Psoas muscle (tissue), 8 donors: ENCODE results near the gene PRPF6. TPM values are rescaled to one million over a fixed set of nuclear protein-coding genes. Genes with fewer than 3 reads are reported as not detected.

Experiments
- ATAC-seq, 4 donors: fragments of 200-7000 bp; cut with Tn5 transposase; one replicate each; pipeline ENCODE4 v1.9.1; 2020; ENCODE audit warnings: moderate library complexity in 3 of 4, mild to moderate bottlenecking in 2 of 4
- DNase-seq, 2 donors: peaks; one replicate each; pipeline ENCODE4 v3.0.0-alpha.2; 2020
- H3K27ac ChIP-seq: fragments of 200-600 bp; one replicate; pipeline ENCODE4 v1.8.0; 2022
- H3K27me3 ChIP-seq, 3 donors: fragments of 200-600 bp in 1 of 3; one replicate each; pipeline versions ENCODE4 v1.6.1 to v1.8.0; 2013 to 2022; ENCODE audit warnings: low read length in 2 of 3, mild to moderate bottlenecking in 2 of 3, moderate library complexity in 1 of 3; ENCODE audit not compliant: insufficient read depth in 3 of 3
- H3K36me3 ChIP-seq, 2 donors: fragments of 200-600 bp in 1 of 2; one replicate each; pipeline versions ENCODE4 v1.6.1 to v1.8.0; 2013 to 2022; ENCODE audit warnings: low read depth in 1 of 2, mild to moderate bottlenecking in 1 of 2, moderate library complexity in 1 of 2; ENCODE audit not compliant: insufficient read depth in 1 of 2
- H3K4me1 ChIP-seq: fragments of 200-600 bp; one replicate; pipeline ENCODE4 v1.8.0; 2022
- H3K4me3 ChIP-seq: fragments of 200-600 bp; one replicate; pipeline ENCODE4 v1.8.0; 2022; ENCODE audit warnings: mild to moderate bottlenecking
- H3K9me3 ChIP-seq: fragments of 200-600 bp; one replicate; pipeline ENCODE4 v1.8.0; 2022
- WGBS, 3 donors: extraction: QIAGEN DNeasy Blood & Tissue Kit; methylation state at CpG; one replicate each; pipeline versions ENCODE4 v1.1.6 to v1.1.7; 2013; 5-methylcytosine and 5-hydroxymethylcytosine counted together
- intact Hi-C, 2 donors: fragments of 100-400 bp; cut with DNase I; formaldehyde crosslinking; loops; one replicate each; pipeline versions ENCODE4 v1.11.0 to v1.14.2; 2022
- polyA plus RNA-seq, 3 donors: library from polyadenylated mRNA; stranded (reverse); fragments of 200-250 nt; gene quantifications; one replicate each; pipeline ENCODE4 v1.2.3, GENCODE V29; 2013
- total RNA-seq, 4 donors: library from RNA; stranded (reverse); fragmentation: NEBNext Ultra II Directional in 2 of 4; extraction: Animal tissue kit (Norgen Biotek cat#: 25700) in 2 of 4; gene quantifications; one replicate each; pipeline versions ENCODE4 v1.2.1 to v1.2.4, GENCODE V29; 2021 to 2023
- TF ChIP-seq, protein P1 (sequence below): fragments of 200-600 bp; IDR thresholded peaks from one replicate; pipeline ENCODE4 v1.8.0; 2022; ENCODE audit warnings: antibody characterized with exemption
- donor health status: healthy with polysubstance abuse.
- donor health status: DM: no; HTN: no; CAD: no; lungs with moderate emphysema.
- donor health status: Bipolar disorder and iron deficiency.
- donor health status: healthy.
- donor health status: DM: yes; HTN: yes; CAD: no.
- donor health status: DM: no; HTN: no; CAD: no.
- donor health status: DM: no; HTN: no; CAD: no.
- donor health status: DM: yes; HTN: yes; CAD: no.

Gene PRPF6
- total and polyA plus RNA-seq, 7 donors: 38.8 to 75.4 (median 56.8) TPM

DNA sequence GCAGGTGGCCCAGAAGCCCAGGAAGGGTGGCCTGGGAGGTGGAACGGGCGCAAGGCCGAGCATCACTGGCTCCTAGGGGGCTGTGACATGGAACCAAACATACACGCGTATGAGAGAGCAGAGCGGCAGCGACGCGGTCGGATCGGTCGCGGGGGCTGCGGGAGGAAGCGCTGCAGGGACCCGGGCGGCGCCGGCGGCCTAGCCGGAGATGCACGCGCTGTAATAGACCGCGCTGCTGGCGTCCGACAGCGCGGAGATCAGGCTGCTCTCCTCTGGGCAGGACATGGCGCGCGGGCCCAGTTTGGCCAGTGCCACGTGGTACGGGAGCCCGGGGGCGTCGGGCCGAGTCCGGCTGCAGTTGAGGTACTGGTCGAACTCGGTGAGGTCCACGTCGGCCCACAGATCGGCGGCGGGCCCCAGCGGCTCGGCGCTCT is 67.1 kb downstream of the PRPF6 start:
- ATAC-seq: no peak
- no peak for DNase-seq
- no peaks in the 10 kb centered on the region for H3K9me3 ChIP-seq
- peaks cover 0 to 85% (median 30%) of the 10 kb centered on the region in 3 donors for H3K27me3 ChIP-seq
- peak overlapping the region; percentile 57 for H3K4me3 ChIP-seq
- H3K36me3 ChIP-seq: no peaks in the 10 kb centered on the region
- H3K4me1 ChIP-seq: no peaks in the 10 kb centered on the region
- intact Hi-C loops: no loop called here
- 3 to 5% (median 4%) methylated on average over 42 to 49 of the region's 49 CpGs for WGBS, 3 donors
- H3K27ac ChIP-seq: peak overlapping the region; percentile 23
- TF ChIP-seq, protein P1, sequence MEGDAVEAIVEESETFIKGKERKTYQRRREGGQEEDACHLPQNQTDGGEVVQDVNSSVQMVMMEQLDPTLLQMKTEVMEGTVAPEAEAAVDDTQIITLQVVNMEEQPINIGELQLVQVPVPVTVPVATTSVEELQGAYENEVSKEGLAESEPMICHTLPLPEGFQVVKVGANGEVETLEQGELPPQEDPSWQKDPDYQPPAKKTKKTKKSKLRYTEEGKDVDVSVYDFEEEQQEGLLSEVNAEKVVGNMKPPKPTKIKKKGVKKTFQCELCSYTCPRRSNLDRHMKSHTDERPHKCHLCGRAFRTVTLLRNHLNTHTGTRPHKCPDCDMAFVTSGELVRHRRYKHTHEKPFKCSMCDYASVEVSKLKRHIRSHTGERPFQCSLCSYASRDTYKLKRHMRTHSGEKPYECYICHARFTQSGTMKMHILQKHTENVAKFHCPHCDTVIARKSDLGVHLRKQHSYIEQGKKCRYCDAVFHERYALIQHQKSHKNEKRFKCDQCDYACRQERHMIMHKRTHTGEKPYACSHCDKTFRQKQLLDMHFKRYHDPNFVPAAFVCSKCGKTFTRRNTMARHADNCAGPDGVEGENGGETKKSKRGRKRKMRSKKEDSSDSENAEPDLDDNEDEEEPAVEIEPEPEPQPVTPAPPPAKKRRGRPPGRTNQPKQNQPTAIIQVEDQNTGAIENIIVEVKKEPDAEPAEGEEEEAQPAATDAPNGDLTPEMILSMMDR: no peak

DNA sequence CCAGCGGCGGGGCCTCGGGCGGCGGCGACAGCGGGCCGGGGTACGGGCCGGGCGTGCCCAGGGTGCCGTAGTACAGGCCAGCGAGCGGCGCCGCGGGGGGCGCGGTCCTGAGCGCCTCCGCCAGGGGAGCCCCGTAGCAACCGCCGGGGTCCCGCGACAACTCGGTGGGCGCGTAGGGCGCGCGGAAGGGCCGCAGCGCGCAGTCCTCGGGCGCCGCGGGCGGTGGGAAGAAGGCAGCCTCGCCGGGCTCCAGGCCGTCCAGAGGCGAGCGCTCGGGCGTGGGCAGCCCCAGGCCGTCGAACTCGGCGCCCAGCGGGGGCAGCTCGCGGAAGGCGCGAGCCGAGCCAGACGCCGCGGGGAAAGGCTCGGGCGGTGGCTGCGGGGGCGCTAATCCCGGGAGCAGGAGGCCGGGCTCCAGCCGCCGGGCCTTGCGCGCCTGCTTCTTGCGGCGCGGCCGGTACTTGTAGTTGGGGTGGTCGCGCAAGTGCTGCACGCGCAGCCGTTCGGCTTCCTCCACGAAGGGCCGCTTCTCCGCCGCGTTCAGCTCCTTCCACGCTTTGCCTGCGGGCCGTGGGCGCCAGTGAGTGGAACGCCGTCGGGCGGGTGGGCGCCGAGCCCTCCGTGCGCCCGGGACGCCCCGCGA is 67.6 kb downstream of the PRPF6 start:
- Histone ChIP-seq H3K9me3 (no peaks in the 10 kb centered on the region), H3K27ac (peak overlapping the region; percentile 23), H3K36me3 (no peaks in the 10 kb centered on the region), H3K27me3 (peaks cover 0 to 79% (median 30%) of the 10 kb centered on the region in 3 donors), H3K4me3 (peak overlapping the region; percentile 57), H3K4me1 (no peaks in the 10 kb centered on the region)
- DNase-seq (no peak), ATAC-seq (no peak)
- TF ChIP-seq, protein P1: no peak
- intact Hi-C loops: no loop called here
- WGBS, 3 donors: 0 to 3% (median 1%) methylated on average over 60 to 101 of the region's 101 CpGs

DNA sequence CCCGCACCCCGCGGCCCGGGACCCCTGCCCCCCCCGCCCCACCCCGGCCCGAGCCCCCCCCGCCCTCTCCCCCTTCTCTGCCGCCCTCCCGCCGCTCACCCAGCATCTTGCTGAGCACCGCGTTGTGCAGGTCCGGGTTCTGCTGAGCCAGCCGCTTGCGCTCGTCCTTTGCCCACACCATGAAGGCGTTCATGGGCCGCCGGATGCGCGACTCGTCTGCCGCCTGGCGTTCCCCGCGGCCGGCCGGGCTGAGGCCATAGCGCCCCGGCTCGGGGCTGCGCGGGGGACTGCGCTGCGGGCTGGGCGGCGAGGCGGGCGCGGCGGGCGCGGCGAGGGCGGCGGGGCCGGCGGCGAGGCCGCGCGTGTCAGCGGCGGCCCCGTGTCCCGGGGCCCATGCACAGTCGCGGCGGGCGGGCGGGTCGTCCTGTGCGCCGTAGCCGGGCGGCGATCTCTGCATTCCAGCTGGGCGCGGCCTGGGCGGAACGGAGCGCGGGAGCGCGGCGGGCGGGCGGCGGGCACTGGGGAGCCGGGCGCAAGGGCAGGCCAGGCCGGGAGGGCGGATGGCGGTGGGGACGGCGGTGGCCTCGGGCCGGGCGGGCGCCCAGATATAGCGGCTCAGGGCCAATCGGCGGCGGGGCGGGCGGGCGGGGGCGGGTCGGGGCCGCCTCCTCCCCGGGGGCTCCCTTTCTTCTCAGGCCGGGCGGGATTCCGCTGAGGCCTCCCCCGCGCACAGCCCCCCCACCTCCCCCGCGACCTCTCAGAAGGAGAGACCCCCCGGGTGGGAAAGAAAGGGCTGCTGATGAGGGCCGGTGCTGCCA is 68.3 kb downstream of the PRPF6 start, which contains the start of gene SOX18:
Gene SOX18, minus strand, starts transcription at position 580 of the 818 bp plus-strand sequence. Its CDS starts 123 bp downstream, at position 457.
- Histone ChIP-seq H3K4me1 (no peaks in the 10 kb centered on the region), H3K27ac (peak within 1 kb of the TSS; percentile 74), H3K4me3 (peak within 1 kb of the TSS; percentile 57), H3K36me3 (no peaks in the 10 kb centered on the region), H3K9me3 (no peaks in the 10 kb centered on the region), H3K27me3 (peaks cover 0 to 74% (median 30%) of the 10 kb centered on the region in 3 donors)
- peak in 2 of 4 donors; percentile 11 to 19 for ATAC-seq
- DNase-seq: no peak
- intact Hi-C loops: no loop called here
- TF ChIP-seq, protein P1: no peak
- WGBS, 3 donors: 1% methylated on average over 24 to 110 of the region's 111 CpGs

DNA sequence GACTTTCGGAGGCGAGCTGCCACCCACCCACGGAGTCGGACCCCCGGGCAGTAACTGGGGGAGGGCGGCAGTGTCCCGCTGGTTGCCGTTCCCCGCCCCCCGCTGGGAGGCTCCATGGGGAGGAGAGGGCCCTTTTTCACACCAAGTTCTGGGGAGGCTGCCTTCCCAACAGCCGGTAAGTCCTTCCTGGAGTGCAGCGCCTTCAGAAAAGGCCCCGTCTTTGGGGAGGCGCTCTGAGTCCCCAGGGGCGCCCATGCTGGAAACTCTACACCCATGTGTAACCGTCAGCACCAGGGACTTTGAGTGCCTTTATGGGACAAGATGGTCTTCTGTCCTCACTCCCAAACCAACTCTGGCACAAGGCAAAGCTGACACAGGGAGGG is 68.9 kb downstream of the PRPF6 start:
- intact Hi-C loops: no loop called here
- H3K9me3 ChIP-seq: no peaks in the 10 kb centered on the region
- H3K4me3 ChIP-seq: peak overlapping the region; percentile 57
- 18 to 26% (median 22%) methylated on average over 10 to 16 of the region's 16 CpGs for WGBS, 3 donors
- ATAC-seq: peak in 1 of 4 donors; percentile 16
- no peaks in the 10 kb centered on the region for H3K4me1 ChIP-seq
- no peak for DNase-seq
- H3K27ac ChIP-seq: peak overlapping the region; percentile 74
- peaks cover 0 to 71% (median 30%) of the 10 kb centered on the region in 3 donors for H3K27me3 ChIP-seq
- TF ChIP-seq, protein P1: no peak
- no peaks in the 10 kb centered on the region for H3K36me3 ChIP-seq
